ENCODE results near the gene FCN3. TPM values are rescaled to one million over a fixed set of nuclear protein-coding genes. Genes with fewer than 3 reads are reported as not detected.
A peak's percentile ranks its signal among the peaks of the same experiment; 100 is the strongest.

The FCN3 gene
- total and polyA plus RNA-seq, 2 donors (not counting 1 experiment from before 2014, with no cell fraction given) = not detected

GRCh38 chr1:27361553-27361952 lies 13.1 kb downstream of the FCN3 start:
- DNase-seq = no peak
- H3K4me1 Mint-ChIP-seq = peaks cover 54% of the 10 kb centered on the region
- H3K4me1 ChIP-seq (ENCODE audit: control insufficient read depth in 2 of 2, insufficient read depth in 2 of 2, low read length in 2 of 2) = peaks cover 36 to 57% of the 10 kb centered on the region in 2 donors
- H3K9ac ChIP-seq (ENCODE audit: low read length) = no peak overlapping the region
- H3K4me2 ChIP-seq (replicated peaks; ENCODE audit: low read depth, low read length, poor library complexity, severe bottlenecking) = no peak overlapping the region
- H3K36me3 ChIP-seq (replicated peaks in 1 of 2; ENCODE audit: control extremely low read depth in 1 of 2, control insufficient read depth in 1 of 2, extremely low read depth in 1 of 2, insufficient read depth in 2 of 2, low read length in 1 of 2) = no peaks in the 10 kb centered on the region
- H4K20me1 ChIP-seq (ENCODE audit: control insufficient read depth, insufficient read depth, low read length, poor library complexity, severe bottlenecking) = peaks cover 8% of the 10 kb centered on the region
- no peak overlapping the region for H3K4me3 ChIP-seq (ENCODE audit: control extremely low read depth in 1 of 5, extremely low read depth in 1 of 5, insufficient read depth in 1 of 5, low read depth in 2 of 5, low read length in 4 of 5)
- intact Hi-C loops (cut with micrococcal nuclease) = no loop called here
- H3K4me3 Mint-ChIP-seq = peak overlapping the region; percentile 92
- H3K27me3 ChIP-seq (replicated peaks in 1 of 4; ENCODE audit: control extremely low read depth in 1 of 4, control insufficient read depth in 3 of 4, insufficient read depth in 4 of 4, low read length in 3 of 4) = no peaks in the 10 kb centered on the region
- no peak overlapping the region for H3K27ac ChIP-seq (ENCODE audit: low read length in 2 of 2)
- H2AFZ ChIP-seq (ENCODE audit: insufficient read depth, low read depth, low read length, poor library complexity, severe bottlenecking) = no peak overlapping the region
- no peaks in the 10 kb centered on the region for H3K27me3 Mint-ChIP-seq
- H3K9me3 ChIP-seq (ENCODE audit: control extremely low read depth in 1 of 3, control insufficient read depth in 2 of 3, insufficient read depth in 1 of 3, low read length in 2 of 3) = no peaks in the 10 kb centered on the region
- no peak for ATAC-seq (ENCODE audit: low read depth)
- TF ChIP-seq CTCF (IDR thresholded peaks at IDR 0.05) = no peak
- no peak for TF ChIP-seq EZH2 (IDR thresholded peaks at IDR 0.05; ENCODE audit: borderline replicate concordance, insufficient read depth, low read depth, low read length, poor library complexity, severe bottlenecking)
- no peaks in the 10 kb centered on the region for H3K79me2 ChIP-seq (ENCODE audit: control insufficient read depth, insufficient read depth, low read length)
- POLR2A ChIA-PET = no interaction called here
- 94% methylated on average over 7 of the region's 8 CpGs for WGBS (ENCODE audit: insufficient coverage)
- no peak overlapping the region for H3K27ac Mint-ChIP-seq
- H3K9me3 Mint-ChIP-seq (ENCODE audit: insufficient read depth) = no peaks in the 10 kb centered on the region
- CTCF ChIA-PET = interaction anchor here (0.6 to 11.0 kb wide), 10 partner anchors 12 to 246 kb away, joined by 3 to 132 read pairs (median 5); partner anchors contain the start of gene SYTL1

DNA sequence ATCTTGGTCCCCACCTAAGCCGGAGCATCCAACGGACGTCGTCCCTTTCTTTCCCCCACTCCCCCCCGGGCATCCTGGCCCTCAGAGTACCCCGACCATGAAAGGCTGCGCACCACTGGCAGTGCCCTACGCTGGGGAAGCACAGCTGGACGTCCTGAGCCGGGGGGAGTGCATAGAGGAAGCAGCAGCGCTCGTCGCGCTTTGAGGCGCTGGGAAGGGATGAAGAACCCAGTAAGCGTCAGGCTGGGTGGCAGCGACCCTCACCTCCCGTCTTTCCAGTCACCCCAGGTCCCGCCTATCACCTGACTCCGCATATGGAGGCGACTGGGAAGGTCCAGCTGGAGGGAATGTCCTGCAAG lies 13.6 kb downstream of the FCN3 start:
- WGBS (ENCODE audit: insufficient coverage) = 66% methylated on average over 19 of the region's 21 CpGs
- H3K27ac ChIP-seq (ENCODE audit: low read length in 2 of 2) = no peak overlapping the region
- Mint-ChIP-seq H3K4me3 (peak overlapping the region; percentile 92), H3K27ac (no peak overlapping the region), H3K27me3 (no peaks in the 10 kb centered on the region), H3K9me3 (ENCODE audit: insufficient read depth) (no peaks in the 10 kb centered on the region), H3K4me1 (peaks cover 59% of the 10 kb centered on the region)
- H3K36me3 ChIP-seq (replicated peaks in 1 of 2; ENCODE audit: control extremely low read depth in 1 of 2, control insufficient read depth in 1 of 2, extremely low read depth in 1 of 2, insufficient read depth in 2 of 2, low read length in 1 of 2) = no peaks in the 10 kb centered on the region
- H3K79me2 ChIP-seq (ENCODE audit: control insufficient read depth, insufficient read depth, low read length) = no peaks in the 10 kb centered on the region
- peak overlapping the region in 4 of 5 experiments; percentile 48 to 63 (median 58) for H3K4me3 ChIP-seq (ENCODE audit: control extremely low read depth in 1 of 5, extremely low read depth in 1 of 5, insufficient read depth in 1 of 5, low read depth in 2 of 5, low read length in 4 of 5)
- peak overlapping the region; percentile 89 for H2AFZ ChIP-seq (ENCODE audit: insufficient read depth, low read depth, low read length, poor library complexity, severe bottlenecking)
- ChIA-PET POLR2A (no interaction called here), CTCF (interaction anchor here (1.3 to 11.1 kb wide), 4 partner anchors 20 to 247 kb away, joined by 6 to 135 read pairs (median 70); partner anchors contain the start of genes CD164L2, GPR3 and SYTL1)
- intact Hi-C loops (cut with micrococcal nuclease) = no loop called here
- peaks cover 8% of the 10 kb centered on the region for H4K20me1 ChIP-seq (ENCODE audit: control insufficient read depth, insufficient read depth, low read length, poor library complexity, severe bottlenecking)
- no peaks in the 10 kb centered on the region for H3K27me3 ChIP-seq (replicated peaks in 1 of 4; ENCODE audit: control extremely low read depth in 1 of 4, control insufficient read depth in 3 of 4, insufficient read depth in 4 of 4, low read length in 3 of 4)
- peak overlapping the region; percentile 96 for H3K4me2 ChIP-seq (replicated peaks; ENCODE audit: low read depth, low read length, poor library complexity, severe bottlenecking)
- ATAC-seq (ENCODE audit: low read depth) (no peak), DNase-seq (no peak)
- TF ChIP-seq EZH2 (IDR thresholded peaks at IDR 0.05; ENCODE audit: borderline replicate concordance, insufficient read depth, low read depth, low read length, poor library complexity, severe bottlenecking) = no peak
- TF ChIP-seq CTCF (IDR thresholded peaks at IDR 0.05) = no peak
- H3K9ac ChIP-seq (ENCODE audit: low read length) = peak overlapping the region; percentile 69
- H3K4me1 ChIP-seq (ENCODE audit: control insufficient read depth in 2 of 2, insufficient read depth in 2 of 2, low read length in 2 of 2) = peaks cover 38 to 61% of the 10 kb centered on the region in 2 donors
- H3K9me3 ChIP-seq (ENCODE audit: control extremely low read depth in 1 of 3, control insufficient read depth in 2 of 3, insufficient read depth in 1 of 3, low read length in 2 of 3) = no peaks in the 10 kb centered on the region
